Left colon (tissue), 2 donors: ENCODE measurements around the gene COA8. TPM values are rescaled to one million over a fixed set of nuclear protein-coding genes. Genes with fewer than 3 reads are reported as not detected.
"Not testable (repeated sequence)": the region's sequence is repeated elsewhere in the genome, so short reads cannot be mapped to it uniquely, and the experiment has no call there.

Experiments used
- ATAC-seq: fragments of 200-7000 bp; cut with Tn5 transposase; one replicate; pipeline ENCODE4 v1.9.1; 2020; ENCODE audit warnings: mild to moderate bottlenecking, moderate library complexity
- DNase-seq, 2 donors: peaks; one replicate each; pipeline ENCODE4 v3.0.0-alpha.2; 2020
- intact Hi-C, 2 donors: fragments of 100-400 bp; cut with DNase I in 1 of 2; cut with micrococcal nuclease in 1 of 2; formaldehyde crosslinking; loops; one replicate each; pipeline versions ENCODE4 v1.11.2 to v1.14.0; 2022; cut with DNase I, micrococcal nuclease
- total RNA-seq, 2 donors: library from RNA; stranded (reverse); fragmentation: NEBNext Ultra II Directional; extraction: Animal tissue kit (Norgen Biotek cat#: 25700); gene quantifications; one replicate each; pipeline ENCODE4 v1.2.1, GENCODE V29; 2021
- donor health status: DM: no; HTN: no; CAD: no.
- donor health status: DM: yes; HTN: yes; CAD: no.

Gene COA8
- total RNA-seq, 2 donors from 2014 or later, result 27.4 to 33.4 TPM

DNA sequence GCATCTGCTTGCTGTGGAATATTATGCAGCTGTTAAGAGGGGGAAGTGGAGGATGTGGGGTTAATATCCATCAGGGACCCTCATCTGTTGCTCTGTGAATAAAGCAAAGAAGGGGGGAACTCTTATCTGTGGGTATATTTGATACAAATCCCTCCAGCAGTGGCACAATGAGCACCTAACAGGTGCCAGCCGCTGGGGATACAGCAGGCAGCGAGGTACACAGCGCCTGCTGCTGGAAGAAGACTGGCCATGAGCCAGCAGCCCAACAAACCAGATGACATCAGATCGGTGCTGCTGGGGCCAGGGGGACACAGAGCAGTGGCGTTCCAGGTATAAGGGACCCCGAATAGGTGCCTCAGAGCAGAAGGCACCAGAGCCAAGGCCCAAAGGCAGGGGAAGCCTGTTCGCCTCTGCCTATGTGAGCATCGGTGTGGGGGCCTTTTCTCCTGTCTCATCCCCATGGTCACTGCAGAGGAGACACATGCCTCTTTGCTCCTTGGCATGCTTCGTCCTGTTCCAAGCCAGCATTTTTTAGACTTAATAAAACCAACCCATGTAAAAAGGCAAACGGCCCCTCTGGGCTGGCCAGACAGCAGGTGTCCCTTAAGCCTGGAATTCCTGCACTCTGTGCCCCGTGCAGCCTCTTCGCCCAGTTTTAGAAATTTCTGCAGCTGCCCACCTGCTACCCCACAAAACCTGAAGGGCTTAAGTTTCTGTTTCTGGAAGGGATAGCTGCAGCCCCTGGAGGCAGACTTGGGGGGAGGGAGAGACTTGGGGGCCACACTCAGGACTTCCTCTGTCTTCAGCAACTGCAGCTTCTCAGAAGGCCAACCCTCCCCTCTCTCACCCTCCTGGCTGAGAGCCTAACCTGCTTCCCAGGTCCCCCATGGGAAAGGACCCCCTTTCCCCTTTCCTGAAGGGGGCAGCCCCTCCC lies 38.5 kb upstream of the COA8 start:
- intact Hi-C loops, result no loop called here
- DNase-seq (peak; percentile 49), ATAC-seq (no peak)

DNA sequence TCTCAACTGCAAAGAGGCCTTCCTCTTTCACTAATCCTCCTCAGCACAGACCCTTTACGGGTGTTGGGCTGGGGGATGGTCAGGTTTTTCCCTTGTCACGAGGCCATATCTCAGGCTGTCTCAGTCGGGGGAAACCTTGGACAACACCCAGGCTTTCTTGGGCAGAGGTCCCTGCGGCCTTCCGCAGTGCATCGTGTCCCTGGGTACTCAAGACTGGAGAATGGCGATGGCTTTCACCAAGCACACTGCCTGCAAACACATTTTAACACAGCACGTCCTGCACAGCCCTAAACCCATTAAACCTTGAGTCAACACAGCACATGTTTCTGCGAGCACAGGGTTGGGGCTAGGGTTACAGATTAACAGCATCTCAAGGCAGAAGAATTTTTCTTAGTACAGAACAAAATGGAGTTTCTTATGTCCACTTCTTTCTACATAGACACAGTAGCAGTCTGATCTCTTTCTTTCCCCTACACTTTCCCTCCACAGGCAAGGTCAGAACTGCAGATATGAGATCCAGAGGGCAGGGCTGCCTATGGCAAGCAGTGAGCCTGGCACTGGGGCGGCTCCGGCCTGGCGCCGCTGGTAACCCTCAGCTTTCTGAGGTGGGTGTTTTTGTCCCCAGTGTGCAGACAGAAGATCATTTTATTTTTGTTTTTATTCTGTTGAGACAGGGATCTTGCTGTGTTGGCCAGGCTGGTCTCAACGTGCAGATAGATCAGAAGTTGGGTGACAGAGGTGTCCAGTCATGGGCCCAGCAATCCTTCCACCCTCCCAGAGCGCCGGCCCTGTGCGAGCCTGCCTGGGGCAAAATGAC lies 37.1 kb upstream of the COA8 start:
- ATAC-seq, intact Hi-C loops: not testable (repeated sequence)
- DNase-seq, result peak; percentile 40 to 67

DNA sequence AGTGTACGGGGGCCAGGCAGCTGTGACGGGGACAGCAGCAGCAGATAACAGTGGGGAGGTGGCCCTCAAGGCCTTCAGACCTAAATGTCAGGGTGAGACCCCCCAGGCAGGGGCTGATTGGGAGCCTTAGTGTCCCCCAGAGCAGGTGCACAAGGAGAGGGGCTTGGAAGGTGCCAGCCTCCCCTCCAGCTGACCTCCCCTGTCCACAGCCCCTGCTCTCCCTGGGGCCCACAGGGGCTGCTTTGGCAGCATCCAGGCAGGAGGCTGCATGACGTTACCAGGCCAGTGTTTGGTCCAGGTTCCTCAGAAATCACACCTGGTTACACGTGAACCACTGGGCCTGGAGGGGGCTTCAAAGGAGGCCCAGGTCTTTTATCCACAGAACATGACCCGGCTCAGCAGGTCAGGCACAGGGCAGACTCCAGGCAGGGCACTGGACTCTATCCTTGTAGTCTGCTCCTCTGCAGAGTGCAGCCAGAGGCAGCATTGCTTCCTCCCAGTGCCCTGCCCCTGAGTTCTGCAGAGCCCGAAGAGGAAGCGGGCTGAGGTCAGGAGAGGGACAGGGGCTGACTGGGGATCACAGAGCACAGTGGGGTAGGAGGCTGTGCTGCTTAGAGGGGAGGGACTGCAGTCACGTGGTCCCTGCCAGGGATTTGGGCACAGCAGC lies 36.4 kb upstream of the COA8 start:
- DNase-seq (peak; percentile 45 to 58), ATAC-seq (peak; percentile 42)
- intact Hi-C loops, result no loop called here

DNA sequence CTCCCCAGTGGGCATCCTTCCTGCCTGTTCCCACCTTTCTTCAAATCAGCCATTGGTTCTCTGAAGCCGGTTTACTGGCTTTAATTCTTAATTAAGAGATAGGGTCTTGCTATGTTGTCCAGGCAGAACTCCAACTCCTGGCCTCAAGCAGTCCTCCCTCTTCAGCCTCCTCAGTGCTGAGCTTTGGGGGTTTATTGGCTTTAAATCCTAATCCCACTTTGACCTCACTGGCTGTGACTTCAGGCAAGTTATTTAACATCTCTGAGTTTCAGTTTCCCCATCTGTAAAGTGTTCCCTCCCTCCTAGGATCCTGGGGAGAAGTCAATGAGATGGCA lies 35.9 kb upstream of the COA8 start:
- DNase-seq (no peak), ATAC-seq (no peak)
- intact Hi-C loops, result no loop called here

DNA sequence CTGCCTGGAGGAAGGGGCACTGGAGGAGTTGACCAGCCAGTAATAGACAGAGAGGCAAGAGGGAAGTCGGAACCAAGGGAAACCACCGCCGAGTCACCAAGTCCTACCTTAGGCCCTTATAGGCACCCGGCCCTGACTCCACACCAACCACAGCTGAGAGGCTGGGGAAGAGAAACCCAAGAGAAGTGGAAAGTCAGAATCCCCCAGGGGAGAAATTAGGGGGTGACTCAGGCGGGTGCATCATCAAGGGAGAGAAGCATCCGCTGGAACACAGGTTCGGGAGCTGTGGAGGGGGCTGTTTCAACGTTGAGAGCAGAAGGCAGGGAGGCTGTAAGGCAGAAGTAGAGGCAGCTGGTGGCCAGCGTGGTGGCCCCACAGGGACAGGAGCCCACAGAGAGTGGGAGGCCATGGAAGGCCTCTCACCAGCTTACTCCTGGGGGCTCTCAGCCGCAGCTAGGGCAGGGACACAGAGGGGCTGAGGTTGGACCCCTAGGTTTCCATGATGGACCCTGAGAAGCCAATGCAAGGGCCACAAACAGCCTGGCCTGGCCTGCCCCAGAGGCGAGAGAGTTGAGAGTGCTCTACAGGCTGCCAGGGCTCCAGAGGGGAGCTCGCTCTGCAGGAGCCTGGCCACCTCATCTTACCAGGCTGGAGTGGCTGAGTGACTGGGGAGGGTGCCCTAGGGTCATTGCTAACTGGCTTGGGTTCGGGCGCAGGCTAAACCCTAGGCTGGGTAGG lies 35.2 kb upstream of the COA8 start:
- intact Hi-C loops, result no loop called here
- peak in 1 of 2 donors; percentile 28 for DNase-seq
- peak; percentile 1 for ATAC-seq

DNA sequence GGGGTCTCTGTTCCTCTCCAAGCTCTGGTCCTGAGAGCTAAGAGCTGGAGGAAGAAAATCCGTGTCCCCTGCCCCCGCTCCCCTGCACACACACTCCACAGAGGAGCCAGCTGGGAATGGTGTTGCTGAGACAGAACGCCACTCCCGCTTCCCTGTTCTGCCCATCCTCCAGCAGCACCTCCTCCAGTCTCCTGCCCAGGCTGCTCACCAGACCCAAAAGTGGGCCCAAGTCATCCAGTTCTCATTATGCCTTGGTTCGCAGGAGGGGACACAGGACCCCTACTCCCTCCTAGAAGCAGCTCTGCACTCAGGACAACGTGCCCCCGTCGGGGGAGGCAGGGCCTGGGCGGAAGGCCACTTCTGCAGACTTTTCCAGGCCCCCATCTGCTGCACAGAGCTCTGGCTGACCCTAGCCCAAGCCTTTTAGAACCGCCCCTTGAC lies 34.6 kb upstream of the COA8 start:
- DNase-seq, result peak; percentile 63 to 67
- intact Hi-C loops, result no loop called here
- ATAC-seq, result peak; percentile 66

DNA sequence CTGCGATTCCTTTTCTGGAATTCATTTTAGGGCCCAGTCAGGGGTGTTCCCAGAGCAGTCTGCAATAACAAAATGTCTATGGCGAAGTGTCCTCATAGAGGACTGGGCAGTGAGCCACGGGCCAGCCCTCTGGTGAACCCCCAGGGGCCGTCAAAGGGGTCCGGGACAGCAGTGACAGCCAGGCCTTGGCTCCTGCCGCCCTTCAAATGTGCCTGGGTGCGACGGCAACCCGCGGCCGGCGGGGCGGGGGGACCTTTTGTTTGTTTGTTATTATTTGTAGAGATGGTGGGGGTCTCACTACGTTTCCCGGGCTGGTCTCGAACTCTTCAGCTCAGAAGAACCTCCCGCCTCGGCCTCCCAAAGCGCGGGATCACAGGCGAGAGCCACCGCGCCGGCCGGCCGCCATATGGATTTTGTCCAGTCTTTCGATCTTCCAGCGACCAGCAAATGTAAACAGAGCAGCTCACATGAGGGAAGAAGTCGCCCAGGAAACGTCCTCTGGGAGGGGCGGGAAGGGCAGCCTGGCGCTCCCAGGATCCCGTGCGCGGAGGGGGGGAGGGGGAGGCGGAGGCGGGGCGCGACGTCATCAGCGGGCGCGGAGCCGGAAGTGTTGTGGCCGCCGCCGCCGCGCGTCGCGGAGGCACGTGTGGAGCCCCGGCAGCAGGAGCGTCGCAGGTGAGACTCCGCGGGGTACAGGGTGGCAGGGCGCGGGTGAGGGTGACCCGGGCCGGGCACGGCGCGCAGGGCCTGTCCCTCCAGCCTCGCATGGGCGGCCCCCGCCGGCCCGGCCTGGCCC lies 34.0 kb upstream of the COA8 start, which contains the start of gene TRMT61A:
Gene TRMT61A, plus strand, starts transcription at position 610 of the 796 bp plus-strand sequence. CDS start 783 bp downstream, outside the sequence.
- intact Hi-C loops, result no loop called here

DNA sequence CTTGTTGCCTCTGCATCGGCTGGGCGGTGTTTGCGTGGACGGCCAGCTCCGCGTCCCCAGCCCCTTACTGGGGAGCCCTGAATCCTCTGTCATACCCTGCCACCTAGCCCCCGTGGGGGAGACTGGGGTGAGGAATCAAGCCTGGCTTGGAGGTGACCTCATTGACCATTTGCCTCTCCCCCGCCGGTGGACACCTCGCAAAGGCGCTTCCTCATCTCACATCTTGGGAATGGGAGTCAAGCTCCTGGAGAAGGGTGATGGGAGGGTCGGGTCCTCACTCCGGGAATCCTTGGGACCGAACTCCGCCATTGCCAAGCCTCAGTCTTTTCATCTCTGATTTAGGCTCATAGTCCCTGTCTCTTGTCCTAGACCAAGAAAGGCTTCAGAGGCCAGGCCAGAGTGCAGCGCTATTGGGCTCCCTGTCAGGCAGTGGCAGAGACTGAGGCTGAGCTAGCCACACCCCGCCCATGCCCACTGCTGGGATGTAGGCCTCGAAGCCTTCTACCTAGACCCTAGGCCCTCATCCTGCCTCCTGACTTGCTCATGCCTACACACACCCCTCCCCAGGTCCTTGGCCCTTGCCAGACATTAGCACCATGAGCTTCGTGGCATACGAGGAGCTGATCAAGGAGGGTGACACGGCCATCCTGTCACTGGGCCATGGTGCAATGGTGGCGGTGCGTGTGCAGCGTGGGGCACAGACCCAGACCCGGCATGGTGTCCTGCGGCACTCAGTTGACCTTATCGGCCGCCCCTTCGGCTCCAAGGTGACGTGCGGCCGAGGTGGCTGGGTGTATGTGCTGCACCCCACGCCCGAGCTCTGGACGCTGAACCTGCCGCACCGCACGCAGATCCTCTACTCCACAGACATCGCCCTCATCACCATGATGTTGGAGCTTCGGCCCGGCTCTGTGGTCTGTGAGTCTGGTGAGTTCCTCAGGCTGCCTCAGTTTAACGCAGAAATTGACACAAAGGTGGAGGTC lies 33.1 kb upstream of the COA8 start:
- DNase-seq (peak; percentile 18 to 41), ATAC-seq (no peak)
- intact Hi-C loops, result no loop called here

More for the DNA sequence above, 34.0 kb upstream of the COA8 start, which contains the start of gene TRMT61A:
- ATAC-seq (peak; percentile 79), DNase-seq (peak; percentile 88 to 94)

DNA sequence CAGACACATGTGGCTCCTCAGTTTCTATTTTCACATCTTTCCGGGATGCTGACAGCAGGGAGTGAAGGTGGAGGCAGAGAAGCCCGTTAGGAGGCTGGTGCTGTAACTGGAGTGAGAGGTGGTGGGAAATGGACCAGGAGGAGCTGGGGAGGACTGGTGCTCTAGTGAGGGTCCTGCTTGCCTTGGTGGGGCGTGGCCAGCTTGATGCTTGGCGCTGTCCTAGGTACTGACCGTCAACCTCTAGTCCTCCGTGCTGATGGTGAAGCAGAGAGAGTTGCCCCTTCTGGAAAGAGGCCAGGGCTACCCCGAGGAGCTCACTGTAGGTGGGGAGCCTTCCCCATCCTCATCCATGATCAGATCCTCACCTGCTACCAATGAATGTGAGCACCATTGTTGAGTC lies 32.4 kb upstream of the COA8 start:
- intact Hi-C loops, result no loop called here
- no peak for ATAC-seq
- DNase-seq, result peak in 1 of 2 donors; percentile 48

DNA sequence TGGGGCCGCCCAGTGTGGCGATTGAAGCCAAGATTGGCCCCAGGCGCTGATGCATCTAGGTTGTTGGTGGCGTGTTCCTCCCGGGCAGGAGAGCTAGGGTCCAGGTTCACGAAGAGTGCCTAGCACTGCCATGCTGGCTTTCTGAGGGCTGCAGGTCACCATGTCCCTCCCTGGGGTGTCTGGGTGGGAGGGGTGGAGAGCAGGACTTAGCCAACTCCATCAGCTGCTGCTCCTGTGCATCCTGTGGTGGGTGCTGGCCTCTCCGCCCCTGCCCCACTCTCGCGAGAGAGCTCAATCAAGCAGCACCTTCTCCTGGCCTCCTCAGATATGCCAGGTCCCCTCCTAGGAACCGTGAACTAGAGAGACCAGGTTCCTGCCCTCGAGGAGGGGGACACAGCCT lies 31.9 kb upstream of the COA8 start:
- intact Hi-C loops, result no loop called here
- DNase-seq, result no peak
- ATAC-seq, result no peak

DNA sequence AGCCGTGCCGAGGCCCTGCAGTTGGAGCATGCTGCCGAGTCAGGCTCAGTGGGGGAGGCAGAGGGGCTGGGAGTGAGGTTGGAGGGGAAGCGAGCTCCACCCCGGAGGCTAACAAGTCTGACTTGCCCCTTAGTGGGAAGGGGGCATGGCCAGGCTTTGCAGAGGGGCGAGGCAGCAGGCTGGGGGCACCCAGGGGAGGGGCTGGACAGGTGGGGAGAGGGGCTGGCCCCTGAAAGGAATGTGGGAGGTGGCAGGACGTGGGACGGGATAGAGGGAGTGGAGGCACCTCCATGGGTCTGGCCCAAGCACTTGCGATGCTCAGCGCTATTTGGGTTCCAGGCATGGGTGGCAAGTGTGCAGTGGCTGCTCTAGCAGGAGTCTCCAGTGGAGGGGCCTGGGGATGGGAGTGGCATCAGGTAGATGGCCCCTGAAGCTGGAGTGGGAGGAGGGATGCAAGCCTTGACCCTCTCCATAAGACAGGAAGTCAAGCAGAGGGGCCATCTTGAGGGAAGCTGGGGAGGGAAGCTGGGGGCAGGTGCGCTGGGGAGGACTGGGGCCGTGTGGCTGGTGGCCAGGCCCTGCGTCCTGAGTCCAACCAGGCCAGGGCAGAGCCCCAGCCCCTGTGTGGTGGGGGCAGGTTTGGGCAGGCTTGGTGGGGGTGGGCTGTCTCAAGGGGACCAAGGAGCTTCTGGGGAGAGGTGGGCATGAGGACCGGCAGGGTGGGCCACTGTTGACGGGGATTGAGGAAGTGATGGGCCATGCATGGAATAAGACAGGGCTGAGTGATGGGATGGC lies 31.1 kb upstream of the COA8 start:
- intact Hi-C loops, result no loop called here
- ATAC-seq (no peak), DNase-seq (no peak)

DNA sequence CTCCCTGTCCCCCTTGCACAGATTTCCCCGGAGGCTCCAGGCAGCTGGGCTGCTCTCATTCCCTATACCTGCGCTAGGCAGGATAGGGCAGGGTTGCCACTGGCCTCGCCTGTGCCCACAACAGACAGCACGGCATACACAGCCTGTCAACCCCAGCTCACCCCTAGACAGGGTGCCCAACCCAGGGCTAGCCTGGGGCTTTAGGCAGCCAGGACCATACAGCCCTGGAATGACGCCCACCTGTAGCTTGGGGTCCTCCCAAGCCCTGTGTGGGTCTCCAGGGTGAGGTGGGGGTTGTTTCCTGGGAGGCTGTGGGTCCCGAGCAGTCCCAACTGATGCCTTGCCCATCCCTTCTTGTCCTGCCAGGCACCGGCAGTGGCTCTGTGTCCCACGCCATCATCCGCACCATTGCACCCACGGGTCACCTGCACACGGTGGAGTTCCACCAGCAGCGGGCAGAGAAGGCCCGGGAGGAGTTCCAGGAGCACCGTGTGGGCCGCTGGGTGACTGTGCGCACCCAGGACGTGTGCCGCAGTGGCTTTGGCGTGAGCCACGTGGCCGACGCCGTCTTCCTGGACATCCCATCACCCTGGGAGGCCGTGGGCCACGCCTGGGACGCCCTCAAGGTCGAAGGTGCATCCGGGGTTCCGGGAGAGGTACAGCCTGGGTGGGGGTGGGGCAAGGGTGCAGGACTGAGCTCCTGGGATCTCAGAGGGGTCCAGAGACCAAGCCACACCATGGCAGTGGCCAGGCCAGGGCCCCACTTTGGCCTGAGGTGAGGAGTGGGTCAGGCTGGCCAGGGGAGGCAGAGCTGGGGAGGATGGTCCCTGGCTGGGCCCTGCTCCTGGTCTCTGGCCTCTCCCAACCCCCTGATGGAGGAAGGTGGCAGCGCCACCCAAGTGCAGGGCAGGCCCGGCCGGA lies 30.3 kb upstream of the COA8 start:
- DNase-seq (peak in 1 of 2 donors; percentile 9), ATAC-seq (no peak)
- intact Hi-C loops, result no loop called here

DNA sequence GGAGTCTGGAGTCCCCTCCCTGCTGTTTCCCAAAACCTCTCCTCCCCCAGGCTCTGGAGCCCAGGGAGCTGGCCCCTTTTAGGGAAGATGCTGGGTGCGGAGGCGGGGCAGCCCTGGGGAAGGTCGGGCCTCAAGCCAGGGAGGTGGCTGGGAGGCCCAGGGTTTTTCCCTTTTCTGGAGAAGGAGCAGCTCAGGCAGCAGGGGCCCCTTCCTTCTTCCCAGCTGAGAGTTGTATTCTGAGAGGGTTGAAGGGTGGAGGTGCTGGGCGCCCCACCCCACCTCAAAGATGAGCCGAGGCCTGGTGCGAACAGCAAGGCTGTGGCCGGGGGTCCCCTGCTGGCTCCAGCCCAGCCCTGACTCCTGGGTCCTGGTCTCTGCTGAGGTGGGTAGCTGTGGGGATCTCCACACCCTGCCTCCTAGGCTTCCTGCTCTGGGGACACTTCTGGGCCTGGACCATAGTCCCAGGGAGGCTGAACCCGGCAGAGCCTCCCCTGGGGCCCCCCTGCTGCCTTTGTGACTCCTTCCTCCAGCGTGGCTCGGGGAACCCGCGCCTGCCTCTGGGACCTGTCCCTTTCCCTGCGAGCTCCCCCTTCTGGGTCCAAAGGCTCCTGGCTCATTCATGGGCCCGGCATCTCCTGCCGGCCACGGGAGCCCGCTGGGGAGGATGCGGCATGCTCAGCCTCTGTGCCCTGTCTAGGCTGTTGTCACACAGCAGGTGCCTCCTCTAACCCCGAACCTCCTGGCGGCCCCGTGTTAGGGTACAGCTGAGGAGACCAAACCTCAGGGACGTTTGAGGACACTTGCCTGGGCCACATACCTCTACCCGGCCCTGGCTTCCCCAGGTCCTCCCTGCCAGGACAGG lies 29.4 kb upstream of the COA8 start:
- ATAC-seq, result no peak
- DNase-seq, result peak; percentile 28 to 75
- intact Hi-C loops, result no loop called here

DNA sequence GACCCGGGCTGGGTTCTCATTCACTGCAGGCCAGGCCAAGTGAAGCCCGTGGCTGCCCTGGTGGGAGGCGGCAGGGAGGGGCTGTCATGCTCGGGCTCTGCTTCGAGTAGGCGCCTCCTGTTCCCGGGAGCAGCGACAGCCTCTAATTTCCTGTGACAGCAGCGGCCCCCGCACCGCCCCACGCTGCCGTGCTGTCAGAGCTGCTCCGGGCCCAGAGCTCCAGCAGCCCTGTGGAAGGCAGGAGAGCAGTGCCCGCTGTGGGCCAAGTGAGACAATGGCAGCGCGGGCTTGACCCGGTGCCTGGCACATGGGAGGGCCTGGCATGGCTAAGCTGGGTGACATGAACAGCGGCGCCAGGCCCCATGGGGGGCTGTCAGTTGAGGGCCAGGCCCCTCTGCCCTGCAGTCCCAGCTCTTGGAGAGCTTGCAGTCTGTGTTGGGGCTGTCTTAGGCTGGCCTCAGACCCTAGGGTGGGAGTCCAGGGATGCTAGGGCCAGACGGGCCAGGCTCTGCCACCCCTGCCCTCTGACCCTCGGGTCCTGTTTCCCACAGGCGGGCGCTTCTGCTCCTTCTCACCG lies 28.7 kb upstream of the COA8 start:
- intact Hi-C loops, result no loop called here
- no peak for ATAC-seq
- peak in 1 of 2 donors; percentile 14 for DNase-seq
